OCI-LY7 (cell line): ENCODE measurements around the gene NOTCH2NLA. TPM values are rescaled to one million over a fixed set of nuclear protein-coding genes. Genes with fewer than 3 reads are reported as not detected.
"Not testable (repeated sequence)": the region's sequence is repeated elsewhere in the genome, so short reads cannot be mapped to it uniquely, and the experiment has no call there.

Experiments
- BruUV-seq: library from RNA; stranded (reverse); fragments of 400-500 nt; replicated peaks from 2 replicates; lab custom pipeline; 2021; lab: Mats Ljungman, UMichigan
- CTCF ChIA-PET: fragments of 300-600 bp; sonication (Branson Sonifier 250); formaldehyde crosslinking; loops from one replicate; lab custom pipeline; 2022; ENCODE audit warnings: antibody characterized with exemption; ENCODE audit not compliant: unreplicated experiment; lab: Charles Lee
- POLR2A ChIA-PET: fragments of 300-600 bp; sonication (Branson Sonifier 250); formaldehyde crosslinking; loops from one replicate; lab custom pipeline; 2022; ENCODE audit warnings: antibody characterized with exemption; lab: Charles Lee
- DNase-seq: peaks from one replicate; pipeline ENCODE4 v3.0.0-alpha.2; 2015; ENCODE audit warnings: low spot score
- H2AFZ ChIP-seq: fragments of 200-600 bp; sonication (generic), shearing (Covaris generic); 2 replicates; pipeline ENCODE4 v1.6.1; 2014; ENCODE audit warnings: mild to moderate bottlenecking, antibody characterized with exemption, low read length, moderate library complexity
- H3K27ac ChIP-seq: fragments of 200-600 bp; sonication (generic); 2 replicates; pipeline ENCODE4 v1.5.1; 2014; ENCODE audit warnings: mixed run types, low read depth, mild to moderate bottlenecking, moderate library complexity, low read length, inconsistent platforms; ENCODE audit not compliant: poor library complexity, severe bottlenecking
- H3K36me3 ChIP-seq: fragments of 200-600 bp; sonication (generic); 2 replicates; pipeline ENCODE4 v1.6.1; 2014; ENCODE audit warnings: mild to moderate bottlenecking, antibody characterized with exemption, low read length, moderate library complexity, mixed read lengths; ENCODE audit not compliant: insufficient read depth
- H3K4me1 ChIP-seq: fragments of 200-600 bp; sonication (generic); 2 replicates; pipeline ENCODE4 v1.5.1; 2014; ENCODE audit warnings: mild to moderate bottlenecking, low read length; ENCODE audit not compliant: insufficient read depth, poor library complexity, severe bottlenecking
- H3K4me2 ChIP-seq: fragments of 200-600 bp; sonication (generic); 2 replicates; pipeline ENCODE4 v1.6.1; 2014; ENCODE audit warnings: mild to moderate bottlenecking, low read length
- H3K4me3 ChIP-seq: fragments of 200-600 bp; sonication (generic); 2 replicates; pipeline ENCODE4 v1.5.1; 2014; ENCODE audit warnings: mild to moderate bottlenecking, low read depth, low read length; ENCODE audit not compliant: poor library complexity, severe bottlenecking
- H3K79me2 ChIP-seq: fragments of 200-600 bp; sonication (generic); 2 replicates; pipeline ENCODE4 v1.6.1; 2016; ENCODE audit warnings: low read depth, mild to moderate bottlenecking, low read length, moderate library complexity, mixed read lengths; ENCODE audit not compliant: insufficient read depth
- H3K9me2 ChIP-seq: fragments of 200-600 bp; sonication (generic); 2 replicates; pipeline ENCODE4 v1.6.1; 2016; ENCODE audit warnings: mild to moderate bottlenecking, low read length, mixed read lengths; ENCODE audit not compliant: insufficient read depth
- H3K9me3 ChIP-seq: fragments of 200-600 bp; sonication (generic); 2 replicates; pipeline ENCODE4 v1.6.1; 2014; ENCODE audit warnings: mild to moderate bottlenecking, mixed run types, low read length, mixed read lengths
- H4K20me1 ChIP-seq: fragments of 200-600 bp; sonication (generic); 2 replicates; pipeline ENCODE4 v1.6.1; 2014; ENCODE audit warnings: mild to moderate bottlenecking, antibody characterized with exemption, low read length, moderate library complexity, mixed read lengths; ENCODE audit not compliant: insufficient read depth
- intact Hi-C: fragments of 100-400 bp; cut with micrococcal nuclease; formaldehyde crosslinking; loops from one replicate; pipeline ENCODE4 v1.10.0; 2022; ENCODE audit not compliant: unreplicated experiment
- total RNA-seq, 2 experiments: library from RNA; depleted of rRNA in 1 of 2; stranded (reverse); fragments of >200 nt in 1 of 2; shearing (Covaris generic) in 1 of 2; gene quantifications; 2 replicates each; pipeline ENCODE4 v1.2.3, GENCODE V29; 2014 to 2022

NOTCH2NLA gene
- total RNA-seq, 2 experiments from 2014 or later, result 19.6 to 31.1 TPM

GRCh38 chr1:146271977-146272376 lies 43.2 kb upstream of the NOTCH2NLA start:
- H3K9me2 ChIP-seq, H2AFZ ChIP-seq, POLR2A ChIA-PET, H3K79me2 ChIP-seq, BruUV-seq, H3K9me3 ChIP-seq, CTCF ChIA-PET, H3K27ac ChIP-seq, DNase-seq, intact Hi-C loops, H3K36me3 ChIP-seq, H4K20me1 ChIP-seq, H3K4me2 ChIP-seq, H3K4me3 ChIP-seq, H3K4me1 ChIP-seq: not testable (repeated sequence)

GRCh38 chr1:146270129-146270528 lies 41.3 kb upstream of the NOTCH2NLA start:
- BruUV-seq, POLR2A ChIA-PET, intact Hi-C loops: not testable (repeated sequence)

GRCh38 chr1:146266179-146266748 lies 37.4 kb upstream of the NOTCH2NLA start:
- H3K27ac ChIP-seq, CTCF ChIA-PET, H3K4me3 ChIP-seq, BruUV-seq, H3K9me3 ChIP-seq, H4K20me1 ChIP-seq, intact Hi-C loops, H3K36me3 ChIP-seq, H3K4me2 ChIP-seq, DNase-seq, POLR2A ChIA-PET, H2AFZ ChIP-seq, H3K4me1 ChIP-seq, H3K79me2 ChIP-seq, H3K9me2 ChIP-seq: not testable (repeated sequence)

More at GRCh38 chr1:146270129-146270528, 41.3 kb upstream of the NOTCH2NLA start:
- H2AFZ ChIP-seq, H3K79me2 ChIP-seq, H4K20me1 ChIP-seq, H3K9me2 ChIP-seq, H3K9me3 ChIP-seq, H3K4me2 ChIP-seq, DNase-seq, H3K4me3 ChIP-seq, H3K36me3 ChIP-seq, CTCF ChIA-PET, H3K4me1 ChIP-seq, H3K27ac ChIP-seq: not testable (repeated sequence)

- H3K4me3 ChIP-seq, CTCF ChIA-PET, DNase-seq, H3K4me2 ChIP-seq, H2AFZ ChIP-seq, H3K4me1 ChIP-seq, H3K79me2 ChIP-seq, intact Hi-C loops, H3K9me2 ChIP-seq, H3K36me3 ChIP-seq, H3K9me3 ChIP-seq, BruUV-seq, H3K27ac ChIP-seq, POLR2A ChIA-PET, H4K20me1 ChIP-seq: not testable (repeated sequence)
Measured at GRCh38 chr1:146264761-146265160, 35.9 kb upstream of the NOTCH2NLA start.

GRCh38 chr1:146260006-146260730 lies 31.3 kb upstream of the NOTCH2NLA start:
- POLR2A ChIA-PET, H3K4me3 ChIP-seq, H3K27ac ChIP-seq, H4K20me1 ChIP-seq, H3K9me3 ChIP-seq, H3K36me3 ChIP-seq, H3K9me2 ChIP-seq, H3K79me2 ChIP-seq, intact Hi-C loops, BruUV-seq, H3K4me1 ChIP-seq, DNase-seq, H3K4me2 ChIP-seq, H2AFZ ChIP-seq, CTCF ChIA-PET: not testable (repeated sequence)

DNA sequence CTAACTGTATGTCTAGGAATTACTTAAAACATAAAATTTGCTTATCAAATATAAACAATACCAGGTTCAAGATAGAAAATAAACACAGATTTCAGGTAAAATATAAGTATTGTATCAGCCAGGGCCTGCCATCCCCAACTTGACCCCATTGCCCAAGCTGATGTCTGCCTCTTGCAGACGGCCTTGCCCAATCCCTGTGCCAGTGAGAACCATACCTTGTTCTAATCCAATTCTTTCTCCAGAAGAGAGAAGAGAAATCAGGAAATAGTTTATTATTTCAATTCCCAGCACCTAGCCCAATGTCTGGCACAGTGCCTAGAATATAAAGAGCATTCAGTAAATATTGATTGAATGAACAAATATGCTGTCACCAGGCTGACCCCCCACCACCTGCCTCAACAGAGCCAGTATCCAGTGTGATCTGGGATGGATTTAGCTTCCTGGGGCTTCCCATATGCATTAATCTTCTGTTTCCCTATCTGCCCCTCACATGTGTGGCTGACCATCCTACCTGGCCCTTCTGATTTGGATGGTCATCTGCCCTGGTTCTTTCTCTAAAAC lies 29.3 kb upstream of the NOTCH2NLA start:
- H3K79me2 ChIP-seq, H2AFZ ChIP-seq, POLR2A ChIA-PET, intact Hi-C loops, H3K4me3 ChIP-seq, H4K20me1 ChIP-seq, H3K36me3 ChIP-seq, H3K9me3 ChIP-seq, CTCF ChIA-PET, H3K27ac ChIP-seq, DNase-seq, H3K4me2 ChIP-seq, BruUV-seq, H3K9me2 ChIP-seq, H3K4me1 ChIP-seq: not testable (repeated sequence)
